Measurements from ENCODE around the gene MCU. TPM values are rescaled to one million over a fixed set of nuclear protein-coding genes. Genes with fewer than 3 reads are reported as not detected.
"Not testable (repeated sequence)": the region's sequence is repeated elsewhere in the genome, so short reads cannot be mapped to it uniquely, and the experiment has no call there.

The MCU gene
- total RNA-seq: 10 to 100 TPM in 4 of 6 experiments, 1 to 10 TPM in 2; 6.2 to 14.6 (median 10.4) TPM
- long read RNA-seq, partial matches to known transcripts: 2 of 2 reads
- long read RNA-seq, other reads (novel, unspliced or antisense): 0 of 2 reads

- 0% methylated on average over 19 of the region's 83 CpGs for WGBS (ENCODE audit: insufficient coverage, low coverage, low lambda C conversion rate, missing lambda C conversion rate)
- no peaks in the 10 kb centered on the region for H3K27me3 ChIP-seq
- H3K27ac ChIP-seq: peak within 1 kb of the TSS; percentile 83 to 91 (median 84)
- peak within 1 kb of the TSS; percentile 69 to 76 (median 73) for H3K4me3 ChIP-seq
- no peaks in the 10 kb centered on the region for H3K36me3 ChIP-seq
- H3K4me1 ChIP-seq: peaks cover 0 to 9% (median 1%) of the 10 kb centered on the region in 4 donors
- peak; percentile 94 to 98 (median 97) for ATAC-seq
- H3K9me3 ChIP-seq: no peaks in the 10 kb centered on the region
- peak; percentile 96 to 98 (median 98) for DNase-seq
- intact Hi-C loops (cut with DNase I): no loop called here
- TF ChIP-seq POLR2A (IDR thresholded peaks at IDR 0.05) (peak; percentile 97), CTCF (IDR thresholded peaks at IDR 0.05) (no peak)
Observed at GRCh38 chr10:72691863-72692743, at the start of gene MCU. TSS of gene MCU (plus strand) at chr10:72692143. CDS start at chr10:72692152, 9 bp downstream.

GRCh38 chr10:72642318-72642717 lies 49.6 kb upstream of the MCU start:
- WGBS (ENCODE audit: insufficient coverage, low coverage, low lambda C conversion rate, missing lambda C conversion rate): 70% methylated on average over 5 of the region's 5 CpGs
- Histone ChIP-seq H3K4me1 (peaks cover 0 to 13% (median 3%) of the 10 kb centered on the region in 4 donors), H3K27me3 (no peaks in the 10 kb centered on the region), H3K4me3 (no peak overlapping the region), H3K27ac (no peak overlapping the region), H3K9me3 (no peaks in the 10 kb centered on the region), H3K36me3 (no peaks in the 10 kb centered on the region)
- no peak for DNase-seq
- intact Hi-C loops (cut with DNase I): no loop called here
- TF ChIP-seq POLR2A (IDR thresholded peaks at IDR 0.05): no peak
- no peak for TF ChIP-seq CTCF (IDR thresholded peaks at IDR 0.05)
- ATAC-seq: no peak

- WGBS (ENCODE audit: insufficient coverage, low coverage, low lambda C conversion rate, missing lambda C conversion rate): 60% methylated on average over 2 of the region's 2 CpGs
- H3K27ac ChIP-seq: no peak overlapping the region
- no peaks in the 10 kb centered on the region for H3K4me1 ChIP-seq
- DNase-seq (no peak), ATAC-seq (no peak)
- no peaks in the 10 kb centered on the region for H3K36me3 ChIP-seq
- intact Hi-C loops (cut with DNase I): no loop called here
- TF ChIP-seq POLR2A (IDR thresholded peaks at IDR 0.05) (no peak), CTCF (IDR thresholded peaks at IDR 0.05) (no peak)
- H3K9me3 ChIP-seq: no peaks in the 10 kb centered on the region
- H3K27me3 ChIP-seq: no peaks in the 10 kb centered on the region
- H3K4me3 ChIP-seq: no peak overlapping the region
Observed at GRCh38 chr10:72645263-72645858, 46.6 kb upstream of the MCU start.

- 78% methylated on average over 2 of the region's 3 CpGs for WGBS (ENCODE audit: insufficient coverage, low coverage, low lambda C conversion rate, missing lambda C conversion rate)
- intact Hi-C loops (cut with DNase I): not testable (repeated sequence)
Observed at GRCh38 chr10:72646971-72647370, 45.0 kb upstream of the MCU start.

GRCh38 chr10:72648301-72648700 lies 43.6 kb upstream of the MCU start:
- no peak for DNase-seq
- H3K4me3 ChIP-seq: no peak overlapping the region
- no peak for TF ChIP-seq CTCF (IDR thresholded peaks at IDR 0.05)
- TF ChIP-seq POLR2A (IDR thresholded peaks at IDR 0.05): no peak
- no peaks in the 10 kb centered on the region for H3K27me3 ChIP-seq
- H3K36me3 ChIP-seq: no peaks in the 10 kb centered on the region
- no peak overlapping the region for H3K27ac ChIP-seq
- WGBS (ENCODE audit: insufficient coverage, low coverage, low lambda C conversion rate, missing lambda C conversion rate): 70% methylated on average over 1 of the region's 1 CpG
- H3K9me3 ChIP-seq: no peaks in the 10 kb centered on the region
- H3K4me1 ChIP-seq: no peaks in the 10 kb centered on the region
- intact Hi-C loops (cut with DNase I): no loop called here
- no peak for ATAC-seq

More at GRCh38 chr10:72646971-72647370, 45.0 kb upstream of the MCU start:
- H3K9me3 ChIP-seq, H3K4me3 ChIP-seq, ATAC-seq, DNase-seq, H3K27me3 ChIP-seq, H3K27ac ChIP-seq, H3K36me3 ChIP-seq, H3K4me1 ChIP-seq: not testable (repeated sequence)
